HG03064 (cell line): ENCODE results near the gene HNRNPUL1.
A peak's percentile ranks its signal among the peaks of the same experiment; 100 is the strongest.

ENCODE experiments used
- ATAC-seq: cut with Tn5 transposase; IDR thresholded peaks from one replicate; pipeline ENCODE4 v1.9.1; 2021; ENCODE audit warnings: low read depth; ENCODE audit not compliant: unreplicated experiment

Gene HNRNPUL1

DNA sequence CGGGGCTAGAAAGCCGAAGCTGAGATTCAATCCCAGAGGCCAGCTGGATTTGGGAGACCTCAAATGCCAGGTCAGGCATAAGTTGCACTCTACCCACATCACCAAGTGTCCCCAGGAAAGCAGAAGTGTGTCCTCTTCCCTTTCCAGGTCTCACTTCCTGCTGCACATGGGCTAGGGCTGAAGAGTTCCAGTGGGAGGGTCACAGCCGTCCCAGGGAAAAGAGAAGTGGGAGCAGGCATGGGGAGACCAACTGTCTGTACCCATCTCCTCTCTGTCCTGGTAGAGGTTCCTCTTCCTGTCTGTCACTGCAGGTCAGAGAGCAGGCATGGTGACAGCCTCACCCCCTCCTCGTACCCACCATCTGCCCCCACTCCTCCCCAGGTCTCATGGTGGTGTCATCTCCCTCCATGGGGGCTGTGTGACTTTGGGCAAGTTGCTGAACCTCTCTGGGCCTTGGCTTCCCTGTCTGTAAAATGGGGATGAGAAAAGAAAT, 30.4 kb upstream of the HNRNPUL1 start:
- no peak for ATAC-seq

DNA sequence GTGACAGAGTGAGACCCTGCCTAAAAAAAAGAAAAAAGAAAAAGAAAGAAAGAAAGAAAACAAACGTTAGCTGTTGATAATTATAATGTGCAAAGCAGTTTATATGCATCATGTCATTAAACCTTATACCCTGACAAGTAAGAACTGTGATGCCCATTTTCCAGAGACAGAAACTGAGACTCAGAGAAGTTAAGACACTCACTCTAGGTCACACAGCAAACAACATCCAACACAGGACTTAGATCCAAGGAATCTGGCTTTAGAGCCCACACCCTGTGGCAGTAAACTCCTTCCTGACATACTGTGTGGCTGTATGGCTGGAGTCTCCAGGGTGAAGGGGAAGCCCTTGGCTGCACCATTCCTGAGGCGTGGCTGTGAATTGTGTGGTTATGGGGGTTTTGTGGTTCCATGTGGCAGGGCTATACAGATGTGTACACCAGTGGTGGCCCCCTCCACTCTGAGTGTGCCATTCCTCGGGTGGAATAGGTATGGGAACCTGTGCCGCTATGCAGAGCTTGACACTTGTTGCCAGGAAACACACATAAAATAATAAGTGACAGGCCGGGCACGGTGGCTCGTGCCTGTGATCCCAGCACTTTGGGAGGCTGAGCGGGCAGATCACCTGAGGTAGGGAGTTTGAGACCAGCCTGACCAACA, 29.5 kb upstream of the HNRNPUL1 start:
- ATAC-seq: no peak

DNA sequence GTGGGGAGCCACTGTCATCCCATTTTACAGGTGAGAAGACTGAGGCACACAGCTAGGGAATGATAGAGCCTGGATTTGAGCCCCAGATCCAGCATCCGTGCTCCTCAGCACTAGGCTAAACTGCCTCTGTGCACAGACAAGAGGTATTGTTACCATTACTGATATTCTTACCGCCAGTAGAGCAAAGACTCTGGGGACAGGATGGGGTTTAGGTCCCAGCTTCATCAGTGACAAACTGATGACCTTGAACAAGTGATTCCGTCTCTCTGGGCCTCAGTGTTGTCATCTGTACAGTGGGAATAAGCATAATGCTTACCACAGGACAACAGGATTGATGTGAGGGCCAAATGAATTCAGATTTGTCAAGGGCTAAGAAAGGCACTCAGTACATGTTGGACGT, 28.7 kb upstream of the HNRNPUL1 start:
- ATAC-seq: no peak

DNA sequence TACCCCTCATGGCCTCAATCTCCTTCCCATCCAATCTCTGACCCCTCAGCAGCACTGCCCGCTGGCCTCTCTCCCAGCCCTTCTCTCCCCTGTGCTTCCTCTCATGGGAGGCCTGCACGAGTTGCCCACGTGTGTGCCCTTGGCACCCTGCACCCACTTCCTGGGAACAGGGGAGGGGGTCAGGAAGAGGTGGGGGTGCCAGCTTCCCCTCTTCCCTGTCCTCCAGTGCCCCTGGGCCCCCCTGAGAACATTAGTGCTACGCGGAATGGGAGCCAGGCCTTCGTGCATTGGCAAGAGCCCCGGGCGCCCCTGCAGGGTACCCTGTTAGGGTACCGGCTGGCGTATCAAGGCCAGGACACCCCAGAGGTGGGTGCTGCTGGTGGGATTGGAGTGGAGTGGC, 25.9 kb upstream of the HNRNPUL1 start:
- ATAC-seq: no peak

DNA sequence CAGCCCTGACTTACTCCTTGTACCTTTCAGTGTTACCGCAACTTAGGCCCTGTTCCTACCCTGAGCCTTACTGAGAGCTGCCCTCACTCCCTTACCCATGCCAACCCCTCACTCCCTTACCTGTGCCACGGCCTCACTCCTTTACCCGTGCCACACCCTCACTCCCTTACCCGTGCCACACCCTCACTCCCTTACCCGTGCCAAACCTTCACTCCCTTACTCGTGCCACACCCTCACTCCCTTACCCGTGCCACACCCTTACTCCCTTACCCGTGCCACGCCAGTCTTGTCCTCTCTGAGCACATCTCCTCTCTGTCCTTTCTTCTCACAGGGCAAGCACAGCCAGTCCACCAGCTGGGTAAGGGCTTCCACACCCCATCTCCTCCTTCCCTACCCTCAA, 24.8 kb upstream of the HNRNPUL1 start:
- no peak for ATAC-seq

DNA sequence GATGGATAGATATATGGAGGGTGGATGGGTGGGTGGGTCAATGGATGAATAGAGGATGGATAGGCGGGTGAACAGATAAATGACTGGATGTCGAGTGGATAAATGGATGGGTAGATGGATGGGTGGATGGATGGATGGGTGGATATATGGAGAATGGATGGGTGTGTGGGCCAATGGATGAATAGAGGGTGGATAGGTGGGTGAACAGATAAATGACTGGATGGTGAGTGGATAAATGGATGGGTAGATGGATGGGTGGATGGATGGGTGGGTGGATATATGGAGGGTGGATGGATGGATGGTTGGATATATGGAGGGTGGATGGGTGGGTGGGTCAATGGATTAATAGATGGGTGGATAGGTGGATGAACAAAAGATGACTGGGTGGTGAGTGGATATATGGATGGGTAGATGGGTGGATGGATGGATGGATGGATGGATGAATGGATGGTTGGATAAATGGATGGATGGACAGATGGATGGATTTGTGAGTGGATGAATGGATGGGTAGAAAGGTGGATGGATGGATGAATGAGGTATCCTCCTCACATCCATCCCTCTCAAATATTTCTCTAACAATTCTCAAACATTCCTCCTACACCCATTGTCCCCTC, 24.1 kb upstream of the HNRNPUL1 start:
- no peak for ATAC-seq

DNA sequence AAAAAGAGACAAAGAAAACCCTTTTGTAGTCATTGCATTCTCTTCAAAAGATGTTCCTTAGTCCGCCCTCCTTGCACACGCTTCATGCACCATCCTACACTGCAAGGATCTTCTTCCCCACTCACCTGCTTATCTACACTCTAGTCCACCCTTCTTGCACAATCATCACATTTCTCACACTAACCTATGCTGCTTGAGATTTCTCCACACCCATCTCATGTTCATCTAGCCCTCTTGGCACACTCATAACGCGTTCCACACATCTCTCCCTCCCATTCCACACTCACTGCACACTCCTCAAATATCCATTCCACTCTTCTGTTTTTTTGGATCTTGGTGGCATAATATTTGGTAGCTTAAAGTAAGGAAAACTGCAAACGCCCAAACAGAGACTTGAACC, 22.3 kb upstream of the HNRNPUL1 start:
- ATAC-seq: no peak

DNA sequence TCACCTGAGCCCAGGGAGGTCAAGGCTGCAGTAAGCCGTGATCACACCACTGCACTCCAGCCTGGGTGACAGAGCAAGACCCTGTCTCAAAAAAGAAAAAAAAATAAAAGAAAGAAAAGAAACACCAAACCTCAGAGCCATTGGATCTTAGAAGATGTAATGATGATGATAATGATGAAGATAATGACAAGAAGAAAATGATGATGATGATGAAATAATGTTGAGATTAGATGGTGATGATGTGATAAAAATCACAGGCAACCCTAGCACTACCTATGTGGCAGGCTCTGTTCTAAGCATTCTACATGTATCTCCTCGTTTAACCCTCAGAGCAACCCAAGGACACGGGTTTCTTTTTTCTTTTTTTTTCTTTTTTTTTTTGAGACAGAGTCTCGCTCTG, 20.1 kb upstream of the HNRNPUL1 start:
- no peak for ATAC-seq

DNA sequence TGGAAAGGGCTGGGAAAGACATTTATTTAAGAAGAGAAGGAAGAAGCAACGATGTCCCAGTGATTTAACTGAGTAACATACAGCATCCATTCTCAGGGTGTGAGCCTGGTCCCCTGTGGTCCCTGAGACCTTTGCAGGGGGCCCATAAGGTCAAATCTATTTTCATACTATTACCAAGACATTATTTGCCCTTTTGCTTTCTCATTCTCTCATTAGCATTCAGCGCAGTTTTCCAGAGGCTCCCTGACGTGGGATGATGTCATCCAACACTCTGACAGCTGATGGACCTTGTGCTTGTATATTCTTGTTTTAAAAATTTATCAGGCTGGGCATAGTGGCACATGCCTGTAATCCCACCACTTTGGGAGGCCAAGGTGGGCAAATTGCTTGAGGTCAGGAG, 18.3 kb upstream of the HNRNPUL1 start:
- no peak for ATAC-seq

DNA sequence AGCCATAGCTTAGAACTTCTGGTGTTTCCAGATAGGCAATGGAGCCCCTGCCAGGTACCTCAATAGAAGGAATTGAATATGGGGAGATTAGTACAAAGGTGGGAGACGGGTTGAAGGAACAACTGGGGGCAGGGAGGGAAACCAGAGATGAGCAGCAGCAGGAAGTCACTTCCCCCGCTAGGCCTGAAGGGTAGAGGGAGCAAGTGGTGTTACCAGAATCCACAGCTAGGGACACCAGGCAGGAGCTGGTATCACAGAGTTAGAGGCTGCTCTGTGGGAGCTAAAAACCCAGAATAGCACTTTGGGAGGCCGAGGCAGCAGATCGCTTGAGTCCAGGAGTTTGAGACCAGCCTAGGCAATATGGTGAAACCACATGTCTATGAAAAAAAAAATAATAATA, 15.3 kb upstream of the HNRNPUL1 start:
- no peak for ATAC-seq

DNA sequence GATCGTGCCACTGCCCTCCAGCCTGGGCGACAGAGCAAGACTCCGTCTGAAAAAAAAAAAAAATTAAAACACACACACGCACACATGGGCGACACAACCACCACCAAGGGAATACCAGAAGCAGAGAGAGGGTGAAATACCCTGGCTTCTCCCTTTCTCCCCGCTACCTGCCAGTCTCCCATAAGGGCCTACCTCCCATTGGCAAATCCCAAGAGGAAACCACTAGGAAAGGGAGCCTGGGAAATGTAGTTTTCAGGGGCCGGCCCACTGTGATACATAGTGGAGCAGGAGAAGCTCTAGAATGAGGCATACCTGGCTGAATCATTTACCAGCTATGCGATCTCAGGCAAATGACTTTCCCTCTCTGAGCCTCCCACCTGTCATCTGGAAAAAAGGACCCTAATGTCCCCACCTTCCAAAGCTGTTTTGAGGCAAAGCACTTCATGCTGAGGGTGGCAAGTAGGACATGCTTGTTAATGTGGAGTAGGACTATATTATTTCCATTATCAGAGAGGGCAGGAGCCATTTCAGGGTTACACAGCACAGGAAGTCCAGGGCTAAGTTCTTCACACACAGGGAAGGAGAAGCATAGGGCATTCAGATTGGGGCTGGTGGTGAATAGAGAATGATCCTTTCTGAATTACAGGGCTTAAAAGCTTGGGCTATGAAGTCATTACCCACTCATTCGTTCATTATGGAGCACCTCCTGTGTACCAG, 14.3 kb upstream of the HNRNPUL1 start:
- ATAC-seq: no peak

DNA sequence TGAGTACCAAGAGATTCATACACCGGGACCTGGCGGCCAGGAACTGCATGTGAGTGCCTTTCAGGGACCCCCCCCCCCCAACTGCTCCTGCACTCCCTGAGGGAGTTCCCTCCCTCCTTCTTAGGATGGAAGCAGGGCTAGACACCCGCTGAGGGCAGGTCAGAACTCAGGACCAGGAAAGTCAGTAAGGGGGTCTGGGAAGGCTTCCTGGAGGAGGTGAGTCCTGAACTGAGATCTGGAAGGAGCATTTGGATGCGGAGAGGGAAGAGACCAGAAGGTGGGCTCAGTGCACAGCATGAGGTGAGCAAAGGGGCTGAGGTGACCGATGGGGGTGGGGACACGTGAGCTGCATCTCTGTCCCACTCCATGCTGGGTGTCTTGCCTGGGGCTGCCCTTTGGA, 10.5 kb upstream of the HNRNPUL1 start:
- no peak for ATAC-seq

DNA sequence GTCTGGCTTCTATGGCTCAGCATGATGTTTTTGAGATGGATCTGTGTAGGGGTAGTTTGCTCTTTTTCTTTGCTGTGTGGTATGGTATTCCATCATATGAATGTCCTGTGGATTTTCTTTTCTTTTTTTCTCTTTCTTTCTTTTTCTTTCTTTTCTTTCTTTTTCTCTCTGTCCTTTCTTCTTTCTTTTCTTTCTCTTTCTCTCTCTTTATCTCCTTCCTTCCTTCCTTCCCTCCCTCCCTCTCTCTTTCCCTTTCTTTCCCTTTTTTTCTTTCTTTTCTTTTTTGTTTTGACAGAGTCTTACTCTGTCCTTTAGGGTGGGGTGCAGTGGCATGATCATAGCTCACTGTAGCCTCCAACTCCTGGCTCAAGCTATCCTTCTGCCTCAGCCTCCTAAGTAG, 9.0 kb upstream of the HNRNPUL1 start:
- ATAC-seq: no peak

DNA sequence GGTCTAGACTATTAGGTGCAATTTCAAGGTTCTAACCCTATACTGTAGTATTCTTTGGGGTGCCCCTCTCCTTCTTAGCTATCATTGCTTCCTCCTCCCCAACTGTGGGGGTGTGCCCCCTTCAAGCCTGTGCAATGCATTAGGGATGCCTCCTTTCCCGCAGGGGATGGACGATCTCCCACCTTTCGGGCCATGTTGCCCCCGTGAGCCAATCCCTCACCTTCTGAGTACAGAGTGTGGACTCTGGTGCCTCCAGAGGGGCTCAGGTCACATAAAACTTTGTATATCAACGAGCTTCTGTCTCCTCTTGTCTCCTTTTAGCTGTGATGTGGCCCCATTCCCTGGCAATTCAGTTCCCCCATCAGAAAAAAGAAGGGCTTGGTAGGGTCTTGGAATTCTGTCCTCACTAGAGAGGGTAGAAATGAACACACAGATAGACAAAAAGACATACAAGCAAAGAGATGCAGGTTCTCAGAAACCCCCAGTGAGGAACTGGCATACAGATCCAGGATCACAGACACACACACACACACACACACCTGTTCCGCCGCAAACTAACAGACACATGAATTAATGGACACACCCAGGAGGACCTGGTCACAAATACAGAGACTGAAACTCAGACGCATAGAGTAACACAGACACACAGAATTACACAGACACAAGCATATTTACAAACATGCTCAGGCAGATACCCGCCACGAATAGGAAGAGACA, 2.5 kb upstream of the HNRNPUL1 start:
- no peak for ATAC-seq

DNA sequence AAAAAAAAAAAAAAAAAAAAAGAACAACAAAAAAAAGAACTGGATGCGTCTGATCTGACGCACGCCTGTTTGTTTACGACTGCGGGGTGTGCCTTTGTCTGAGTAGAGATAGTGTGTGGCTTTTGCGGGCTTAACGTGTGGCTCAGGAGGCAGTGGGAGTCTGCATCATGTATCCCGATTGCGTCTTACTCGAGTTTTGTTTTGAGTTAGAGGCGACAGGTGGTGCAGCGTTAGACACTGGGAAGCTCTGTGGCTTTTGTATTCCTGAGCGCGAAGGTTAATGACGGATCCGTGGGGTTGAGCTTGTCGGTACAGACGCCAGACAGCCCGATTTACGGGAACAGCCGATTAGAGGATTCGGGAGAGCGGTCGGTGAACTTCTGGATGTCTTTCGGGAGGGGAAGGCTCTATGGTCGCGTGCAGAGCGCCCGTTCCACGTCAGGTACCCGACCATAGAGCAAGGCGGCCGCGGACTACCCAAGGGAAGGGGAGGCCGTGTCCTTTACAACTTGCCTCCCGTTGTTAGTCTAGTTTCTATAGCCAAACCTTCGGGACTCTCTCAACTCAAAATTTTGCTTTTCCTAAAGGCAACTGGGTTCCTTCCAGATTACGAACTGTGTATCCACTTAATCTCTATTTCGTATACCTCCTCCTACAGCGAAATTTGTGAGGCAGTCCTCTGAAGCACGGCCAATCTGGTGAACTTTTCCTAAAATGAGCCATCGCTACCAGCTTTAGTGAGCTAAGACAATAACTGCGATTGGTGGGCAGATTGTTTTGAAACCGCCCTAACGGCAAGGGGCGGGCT, 926 bp upstream of the HNRNPUL1 start:
- ATAC-seq: peak; percentile 12

DNA sequence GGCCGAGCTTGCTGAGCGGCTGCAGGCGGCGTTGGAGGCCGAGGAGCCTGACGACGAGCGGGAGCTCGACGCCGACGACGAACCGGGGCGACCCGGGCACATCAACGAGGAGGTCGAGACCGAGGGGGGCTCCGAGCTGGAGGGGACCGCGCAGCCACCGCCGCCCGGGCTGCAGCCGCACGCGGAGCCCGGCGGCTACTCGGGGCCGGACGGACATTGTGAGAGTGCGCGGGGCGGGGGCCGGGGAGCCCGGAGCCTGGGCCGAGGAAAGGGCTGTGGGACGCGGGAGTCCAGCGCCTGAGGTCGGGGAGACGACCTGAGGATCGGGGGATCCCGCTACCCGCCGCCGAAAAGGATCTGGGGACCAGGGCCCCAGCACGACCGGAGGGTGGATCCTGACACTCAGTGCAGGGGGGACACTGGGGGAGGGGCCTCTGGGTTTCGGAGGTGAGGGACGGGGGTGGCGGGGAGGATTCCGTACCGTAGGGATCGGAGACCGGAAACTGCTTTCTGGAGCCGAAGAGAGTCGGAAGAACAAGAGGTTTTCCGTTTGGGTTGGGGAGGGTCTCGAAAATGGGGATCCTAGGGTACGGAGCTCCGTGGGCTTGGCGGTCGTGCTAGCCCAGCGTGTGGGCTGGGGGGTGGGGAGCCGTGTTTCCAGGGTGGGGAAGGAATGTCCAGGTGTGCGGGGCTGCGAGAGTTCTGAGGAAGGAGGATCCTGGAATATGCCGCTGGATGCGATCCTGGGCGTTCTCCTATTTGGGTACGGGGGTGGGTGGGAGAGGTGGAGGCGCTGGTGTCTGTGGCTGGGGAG, 616 bp downstream of the HNRNPUL1 start:
- ATAC-seq: no peak

DNA sequence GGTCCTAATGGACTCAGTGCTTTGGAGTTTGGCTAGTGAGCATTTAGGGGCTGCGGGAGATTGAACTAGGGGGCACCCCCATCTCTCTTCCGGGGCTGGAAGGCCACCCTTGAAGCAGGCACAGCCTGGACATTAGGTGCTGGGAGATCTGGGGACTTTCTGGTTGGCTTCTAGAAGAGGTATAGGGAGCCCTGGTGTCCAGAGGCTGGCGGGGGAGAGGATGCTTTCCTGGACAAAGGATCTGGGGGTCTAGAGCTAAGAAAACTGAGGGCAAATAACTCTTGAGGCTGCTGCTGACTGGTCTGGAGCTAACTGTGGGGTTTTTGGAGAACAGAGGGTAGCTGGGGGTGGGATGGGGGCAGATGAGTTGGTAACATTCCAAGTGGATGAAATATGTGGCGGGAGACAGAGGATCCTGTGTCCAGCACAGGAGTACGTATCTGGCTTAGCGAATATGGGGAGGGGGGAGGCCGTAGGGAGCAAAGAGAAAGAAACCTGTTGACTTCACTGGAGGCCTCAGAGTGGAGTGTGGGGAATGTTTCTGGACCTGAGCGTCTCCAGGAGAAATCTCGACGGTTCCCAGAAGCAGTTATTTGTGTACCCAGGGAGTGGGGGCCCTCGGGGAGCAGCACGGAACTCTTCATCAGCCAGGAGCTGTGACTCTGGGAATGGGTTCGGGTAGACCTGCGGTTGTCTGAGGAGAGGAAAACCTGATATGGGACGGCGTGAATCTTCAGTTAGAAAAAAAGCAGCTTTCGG, 1.4 kb downstream of the HNRNPUL1 start:
- ATAC-seq: no peak

DNA sequence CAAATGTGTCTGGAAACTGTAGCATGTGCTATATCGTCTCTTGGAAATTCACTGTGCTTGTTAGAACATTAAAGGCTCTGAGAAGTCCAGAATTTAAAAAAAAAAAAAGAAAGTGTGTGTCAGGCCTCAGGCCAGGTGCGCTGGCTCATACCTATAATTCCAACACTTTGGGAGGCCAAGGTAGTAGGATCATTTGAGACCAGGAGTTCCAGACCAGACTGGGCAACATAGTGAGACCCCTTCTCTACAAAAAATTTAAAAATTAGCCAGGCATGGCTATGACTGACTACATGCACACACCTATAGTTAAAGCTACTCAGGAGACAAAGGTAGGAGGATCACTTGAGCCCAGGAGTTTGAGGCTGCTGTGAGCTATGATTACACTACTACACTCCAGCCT, 4.9 kb downstream of the HNRNPUL1 start:
- no peak for ATAC-seq

DNA sequence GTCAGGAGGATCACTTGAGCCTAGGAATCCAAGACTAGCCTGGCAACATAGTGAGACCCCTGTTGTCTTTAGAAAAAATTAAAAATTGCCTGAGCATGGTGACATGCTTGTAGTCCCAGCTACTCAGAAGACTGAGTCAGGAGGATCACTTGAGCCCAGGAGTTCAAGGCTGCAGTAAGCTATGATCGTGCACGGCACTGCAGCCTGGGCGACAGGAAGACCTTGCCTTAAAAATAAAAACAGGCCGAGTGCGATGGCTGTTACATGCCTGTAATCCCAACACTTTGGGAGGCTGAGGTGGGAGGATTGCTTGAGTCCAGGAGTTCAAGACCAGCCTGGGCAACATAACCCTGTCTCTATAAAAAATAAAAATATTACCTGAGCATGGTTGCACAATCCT, 5.4 kb downstream of the HNRNPUL1 start:
- no peak for ATAC-seq
